Activated CD4-positive, alpha-beta T cell treated with anti-CD3 and anti-CD28 coated beads for 4 hours (primary cell): ENCODE results near the gene YTHDF1.
"Not testable (repeated sequence)": the region's sequence is repeated elsewhere in the genome, so short reads cannot be mapped to it uniquely, and the experiment has no call there.

Experiments
- DNase-seq, 2 donors: peaks; one replicate each; pipeline ENCODE4 v3.0.0-alpha.2; 2020

Gene YTHDF1

GRCh38 chr20:63167918-63168520, 47.9 kb downstream of the YTHDF1 start:
- no peak for DNase-seq

GRCh38 chr20:63167026-63167917, 48.7 kb downstream of the YTHDF1 start:
- DNase-seq = no peak

GRCh38 chr20:63166193-63167020, 49.5 kb downstream of the YTHDF1 start:
- no peak for DNase-seq

GRCh38 chr20:63165356-63166192, 50.4 kb downstream of the YTHDF1 start:
- DNase-seq = no peak

- no peak for DNase-seq
Observed at GRCh38 chr20:63164484-63165355, 51.2 kb downstream of the YTHDF1 start.

GRCh38 chr20:63163596-63164483, 52.1 kb downstream of the YTHDF1 start:
- no peak for DNase-seq

- no peak for DNase-seq
Observed at GRCh38 chr20:63163171-63163570, 52.8 kb downstream of the YTHDF1 start.

GRCh38 chr20:63162206-63162795, 53.6 kb downstream of the YTHDF1 start:
- no peak for DNase-seq

- no peak for DNase-seq
Observed at GRCh38 chr20:63161176-63161651, 54.7 kb downstream of the YTHDF1 start.

GRCh38 chr20:63160641-63161175, 55.2 kb downstream of the YTHDF1 start:
- no peak for DNase-seq

- DNase-seq = no peak
Observed at GRCh38 chr20:63159826-63160640, 55.9 kb downstream of the YTHDF1 start.

- DNase-seq = not testable (repeated sequence)
Observed at GRCh38 chr20:63159251-63159650, 56.7 kb downstream of the YTHDF1 start.

- DNase-seq = no peak
Observed at GRCh38 chr20:63158845-63159244, 57.1 kb downstream of the YTHDF1 start.

- no peak for DNase-seq
Observed at GRCh38 chr20:63158352-63158751, 57.6 kb downstream of the YTHDF1 start.

- not testable (repeated sequence) for DNase-seq
Observed at GRCh38 chr20:63157431-63157830, 58.5 kb downstream of the YTHDF1 start.

- DNase-seq = no peak
Observed at GRCh38 chr20:63156221-63156671, 59.7 kb downstream of the YTHDF1 start.

GRCh38 chr20:63155266-63156165, 60.4 kb downstream of the YTHDF1 start:
- no peak for DNase-seq
